Gastroesophageal sphincter (tissue), 4 donors: ENCODE data around the gene ABHD10. TPM values are rescaled to one million over a fixed set of nuclear protein-coding genes. Genes with fewer than 3 reads are reported as not detected.
A peak's percentile ranks its signal among the peaks of the same experiment; 100 is the strongest.

Experiments used
- ATAC-seq: fragments of 150-250 bp; one replicate; pipeline ENCODE4 v1.9.1; 2016; ENCODE audit warnings: mild to moderate bottlenecking, moderate library complexity
- H3K27ac ChIP-seq, 4 donors: fragments of 200-600 bp; sonication (generic) in 3 of 4; 1 replicate in 3 of 4; 2 replicates in 1 of 4; pipeline ENCODE4 v1.5.1; 2016 to 2019
- H3K27me3 ChIP-seq: fragments of 200-600 bp; sonication (generic); one replicate; pipeline ENCODE4 v1.5.1; 2019
- H3K36me3 ChIP-seq, 2 donors: fragments of 200-600 bp; sonication (generic); one replicate each; pipeline ENCODE4 v1.5.1; 2019; ENCODE audit warnings: control low read depth in 1 of 2
- H3K4me1 ChIP-seq, 3 donors: fragments of 200-600 bp; sonication (generic); 1 replicate in 2 of 3; 2 replicates in 1 of 3; pipeline ENCODE4 v1.5.1; 2016 to 2019; ENCODE audit warnings: control low read depth in 2 of 3
- H3K4me3 ChIP-seq, 2 donors: fragments of 200-600 bp; sonication (generic); one replicate each; pipeline ENCODE4 v1.5.1; 2019; ENCODE audit warnings: mild to moderate bottlenecking in 1 of 2, moderate library complexity in 1 of 2
- H3K9me3 ChIP-seq, 3 donors: fragments of 200-600 bp; sonication (generic); one replicate each; pipeline ENCODE4 v1.5.1; 2017 to 2019; ENCODE audit warnings: control low read depth in 2 of 3
- CTCF ChIP-seq, 4 experiments: fragments of 200-600 bp in 2 of 4; fragments of 450-650 bp in 2 of 4; sonication (generic) in 1 of 4; IDR thresholded peaks; one replicate each; pipeline ENCODE4 v1.5.1; 2017 to 2019; ENCODE audit warnings: antibody characterized with exemption in 4 of 4, mild to moderate bottlenecking in 2 of 4, moderate library complexity in 2 of 4
- EP300 ChIP-seq: sonication (generic); formaldehyde crosslinking; IDR thresholded peaks from one replicate; pipeline ENCODE4 v1.6.1; 2017; ENCODE audit warnings: antibody characterized with exemption, mild to moderate bottlenecking
- POLR2A ChIP-seq, 2 donors: fragments of 450-650 bp; IDR thresholded peaks; one replicate each; pipeline ENCODE4 v1.6.1; 2017; ENCODE audit warnings: antibody characterized with exemption in 2 of 2, mild to moderate bottlenecking in 2 of 2, moderate library complexity in 1 of 2
- POLR2AphosphoS5 ChIP-seq: sonication (generic); formaldehyde crosslinking; IDR thresholded peaks from one replicate; pipeline ENCODE4 v1.6.1; 2017; ENCODE audit warnings: antibody characterized with exemption
- WGBS, 2 donors: methylation state at CpG; one replicate each; pipeline ENCODE4 v1.1.5; 2018; ENCODE audit warnings: low coverage in 1 of 2; 5-methylcytosine and 5-hydroxymethylcytosine counted together
- total RNA-seq, 4 donors: library from RNA; depleted of rRNA; stranded (reverse); fragments of >200 nt; gene quantifications; one replicate each; pipeline ENCODE4 v1.1.0, GENCODE V29; 2016

The ABHD10 gene
- total RNA-seq, 4 donors from 2014 or later = 10.6 to 22.4 (median 17.1) TPM

- TF ChIP-seq CTCF (IDR thresholded peaks at IDR 0.05) (no peak), EP300 (no peak)
- H3K4me1 ChIP-seq = peaks cover 0 to 10% (median 0%) of the 10 kb centered on the region in 3 donors
- 62 to 79% methylated on average over 3 of the region's 6 CpGs for WGBS, 2 donors
- no peaks in the 10 kb centered on the region for H3K27me3 ChIP-seq
- H3K4me3 ChIP-seq = no peak overlapping the region
- no peak for ATAC-seq
- H3K36me3 ChIP-seq = no peaks in the 10 kb centered on the region
- H3K27ac ChIP-seq = no peak overlapping the region
- H3K9me3 ChIP-seq = no peaks in the 10 kb centered on the region
Observed at GRCh38 chr3:112011376-112011940, 32.6 kb downstream of the ABHD10 start.

GRCh38 chr3:112012205-112012992 lies 33.6 kb downstream of the ABHD10 start:
- H3K27ac ChIP-seq = no peak overlapping the region
- no peaks in the 10 kb centered on the region for H3K27me3 ChIP-seq
- peaks cover 0 to 10% (median 0%) of the 10 kb centered on the region in 3 donors for H3K4me1 ChIP-seq
- WGBS, 2 donors = 45 to 60% methylated on average over 5 to 6 of the region's 6 CpGs
- TF ChIP-seq POLR2AphosphoS5 = no peak
- no peak for TF ChIP-seq EP300
- TF ChIP-seq POLR2A (IDR thresholded peaks at IDR 0.05) = no peak
- TF ChIP-seq CTCF (IDR thresholded peaks at IDR 0.05) = no peak
- no peaks in the 10 kb centered on the region for H3K36me3 ChIP-seq
- H3K4me3 ChIP-seq = no peak overlapping the region
- H3K9me3 ChIP-seq = no peaks in the 10 kb centered on the region
- ATAC-seq = no peak

- WGBS, 2 donors = 22 to 41% methylated on average over 12 to 19 of the region's 19 CpGs
- peak overlapping the region in 1 of 4 donors; percentile 24 for H3K27ac ChIP-seq
Observed at GRCh38 chr3:112013058-112013783, 34.4 kb downstream of the ABHD10 start.

GRCh38 chr3:112013784-112014143 lies 34.9 kb downstream of the ABHD10 start:
- ATAC-seq = no peak
- WGBS, 2 donors = 62 to 74% methylated on average over 4 to 5 of the region's 5 CpGs
- H3K27ac ChIP-seq = no peak overlapping the region
- TF ChIP-seq EP300 (no peak), CTCF (IDR thresholded peaks at IDR 0.05) (no peak), POLR2AphosphoS5 (no peak), POLR2A (IDR thresholded peaks at IDR 0.05) (no peak)
- H3K4me3 ChIP-seq = no peak overlapping the region
- H3K4me1 ChIP-seq = peaks cover 0 to 10% (median 0%) of the 10 kb centered on the region in 3 donors
- no peaks in the 10 kb centered on the region for H3K27me3 ChIP-seq
- H3K36me3 ChIP-seq = no peaks in the 10 kb centered on the region
- no peaks in the 10 kb centered on the region for H3K9me3 ChIP-seq

More at GRCh38 chr3:112013058-112013783, 34.4 kb downstream of the ABHD10 start:
- ATAC-seq = peak; percentile 68
- TF ChIP-seq CTCF (IDR thresholded peaks at IDR 0.05) = peak; percentile 55 to 82 (median 68)
- TF ChIP-seq EP300 = no peak
- no peaks in the 10 kb centered on the region for H3K27me3 ChIP-seq
- no peaks in the 10 kb centered on the region for H3K9me3 ChIP-seq
- no peaks in the 10 kb centered on the region for H3K36me3 ChIP-seq
- H3K4me1 ChIP-seq = peaks cover 0 to 10% (median 0%) of the 10 kb centered on the region in 3 donors
- no peak overlapping the region for H3K4me3 ChIP-seq
